Lung (tissue), 12 donors: ENCODE results near the gene ZNF670. TPM values are rescaled to one million over a fixed set of nuclear protein-coding genes. Genes with fewer than 3 reads are reported as not detected.
"Not testable (repeated sequence)": the region's sequence is repeated elsewhere in the genome, so short reads cannot be mapped to it uniquely, and the experiment has no call there.

Experiments
- ATAC-seq: fragments of 200-7000 bp; cut with Tn5 transposase; one replicate; pipeline ENCODE4 v1.9.1; 2020; ENCODE audit warnings: moderate number of reproducible peaks; ENCODE audit not compliant: insufficient read depth, low FRiP score
- DNase-seq, 3 donors: peaks; one replicate each; pipeline ENCODE4 v3.0.0-alpha.2; 2013 to 2017
- H3K27ac ChIP-seq, 2 donors: one replicate each; pipeline ENCODE4 v1.5.1; 2013; ENCODE audit warnings: mild to moderate bottlenecking in 2 of 2, moderate library complexity in 2 of 2, control low read depth in 1 of 2, inconsistent platforms in 1 of 2, low read depth in 1 of 2, low read length in 1 of 2
- H3K27me3 ChIP-seq, 3 donors: one replicate each; pipeline ENCODE4 v1.5.1; 2013; ENCODE audit warnings: low read length in 2 of 3; ENCODE audit not compliant: control insufficient read depth in 3 of 3, insufficient read depth in 3 of 3
- H3K36me3 ChIP-seq, 4 donors: one replicate each; pipeline ENCODE4 v1.5.1; 2013; ENCODE audit warnings: low read length in 4 of 4, mild to moderate bottlenecking in 1 of 4, moderate library complexity in 1 of 4; ENCODE audit not compliant: control insufficient read depth in 4 of 4, insufficient read depth in 4 of 4
- H3K4me1 ChIP-seq, 5 donors: one replicate each; pipeline ENCODE4 v1.5.1; 2013; ENCODE audit warnings: low read length in 5 of 5, mild to moderate bottlenecking in 2 of 5, moderate library complexity in 1 of 5; ENCODE audit not compliant: control insufficient read depth in 5 of 5, insufficient read depth in 5 of 5
- H3K4me3 ChIP-seq: one replicate; pipeline ENCODE4 v1.5.1; 2013; ENCODE audit warnings: mild to moderate bottlenecking, control low read depth, moderate library complexity
- H3K9ac ChIP-seq, 2 donors: one replicate each; pipeline ENCODE4 v1.5.1; 2013; ENCODE audit warnings: low read length in 2 of 2, control low read depth in 1 of 2; ENCODE audit not compliant: insufficient read depth in 1 of 2
- H3K9me3 ChIP-seq, 4 donors: one replicate each; pipeline ENCODE4 v1.5.1; 2013; ENCODE audit warnings: low read length in 3 of 4, mild to moderate bottlenecking in 1 of 4, moderate library complexity in 1 of 4; ENCODE audit not compliant: control insufficient read depth in 4 of 4, insufficient read depth in 3 of 4
- WGBS, 2 donors: extraction: QIAGEN DNeasy Blood & Tissue Kit; methylation state at CpG; one replicate each; pipeline ENCODE4 v1.1.7; 2013; 5-methylcytosine and 5-hydroxymethylcytosine counted together
- polyA plus RNA-seq, 2 donors: library from polyadenylated mRNA; stranded (reverse); fragments of 200-250 nt; gene quantifications; one replicate each; pipeline ENCODE4 v1.2.1, GENCODE V29; 2013
- total RNA-seq, 2 donors: library from RNA; depleted of rRNA in 1 of 2; stranded (reverse); fragments of >200 nt in 1 of 2; gene quantifications; one replicate each; pipeline ENCODE4 v1.2.1, GENCODE V29; 2014 to 2021
- TF ChIP-seq, protein P1 (sequence below): IDR thresholded peaks from 2 replicates; pipeline ENCODE4 v1.5.1; 2012; ENCODE audit warnings: mild to moderate bottlenecking; ENCODE audit errors: control extremely low read depth, extremely low read depth
- donor health status: control.
- donor health status: control.
- donor health status: Bipolar disorder and iron deficiency.
- donor health status: healthy.
- donor health status: DM: yes; HTN: yes; CAD: no.

Gene ZNF670
- total and polyA plus RNA-seq, 4 donors, result 1.0 to 4.6 (median 2.8) TPM

- peaks cover 2 to 34% (median 18%) of the 10 kb centered on the region in 4 donors for H3K9me3 ChIP-seq
Measured at GRCh38 chr1:247043406-247043805, 35.2 kb downstream of the ZNF670 start.

GRCh38 chr1:247037511-247038320 is 40.9 kb downstream of the ZNF670 start:
- TF ChIP-seq, protein P1, sequence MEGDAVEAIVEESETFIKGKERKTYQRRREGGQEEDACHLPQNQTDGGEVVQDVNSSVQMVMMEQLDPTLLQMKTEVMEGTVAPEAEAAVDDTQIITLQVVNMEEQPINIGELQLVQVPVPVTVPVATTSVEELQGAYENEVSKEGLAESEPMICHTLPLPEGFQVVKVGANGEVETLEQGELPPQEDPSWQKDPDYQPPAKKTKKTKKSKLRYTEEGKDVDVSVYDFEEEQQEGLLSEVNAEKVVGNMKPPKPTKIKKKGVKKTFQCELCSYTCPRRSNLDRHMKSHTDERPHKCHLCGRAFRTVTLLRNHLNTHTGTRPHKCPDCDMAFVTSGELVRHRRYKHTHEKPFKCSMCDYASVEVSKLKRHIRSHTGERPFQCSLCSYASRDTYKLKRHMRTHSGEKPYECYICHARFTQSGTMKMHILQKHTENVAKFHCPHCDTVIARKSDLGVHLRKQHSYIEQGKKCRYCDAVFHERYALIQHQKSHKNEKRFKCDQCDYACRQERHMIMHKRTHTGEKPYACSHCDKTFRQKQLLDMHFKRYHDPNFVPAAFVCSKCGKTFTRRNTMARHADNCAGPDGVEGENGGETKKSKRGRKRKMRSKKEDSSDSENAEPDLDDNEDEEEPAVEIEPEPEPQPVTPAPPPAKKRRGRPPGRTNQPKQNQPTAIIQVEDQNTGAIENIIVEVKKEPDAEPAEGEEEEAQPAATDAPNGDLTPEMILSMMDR, result no peak
- Histone ChIP-seq H3K9ac (no peak overlapping the region), H3K4me1 (no peaks in the 10 kb centered on the region), H3K4me3 (no peak overlapping the region), H3K27ac (no peak overlapping the region), H3K36me3 (peaks cover 4 to 34% (median 24%) of the 10 kb centered on the region in 4 donors), H3K27me3 (no peaks in the 10 kb centered on the region), H3K9me3 (peaks cover 15 to 37% (median 23%) of the 10 kb centered on the region in 4 donors)
- 96% methylated on average over 6 of the region's 6 CpGs for WGBS, 2 donors
- ATAC-seq, result no peak
- no peak for DNase-seq

More at GRCh38 chr1:247043406-247043805, 35.2 kb downstream of the ZNF670 start:
- TF ChIP-seq, protein P1, result no peak
- H3K9ac ChIP-seq, result no peak overlapping the region
- H3K4me1 ChIP-seq, result peaks cover 0 to 3% (median 0%) of the 10 kb centered on the region in 5 donors
- H3K4me3 ChIP-seq, result no peak overlapping the region
- no peaks in the 10 kb centered on the region for H3K27me3 ChIP-seq
- ATAC-seq (no peak), DNase-seq (no peak)
- H3K36me3 ChIP-seq, result peaks cover 0 to 3% (median 2%) of the 10 kb centered on the region in 4 donors
- 92 to 96% methylated on average over 5 of the region's 5 CpGs for WGBS, 2 donors
- H3K27ac ChIP-seq, result no peak overlapping the region

GRCh38 chr1:247032306-247032705 is 46.3 kb downstream of the ZNF670 start:
- not testable (repeated sequence) for DNase-seq, H3K4me3 ChIP-seq
- peaks cover 11 to 18% (median 18%) of the 10 kb centered on the region in 4 donors for H3K9me3 ChIP-seq

More at GRCh38 chr1:247032306-247032705, 46.3 kb downstream of the ZNF670 start:
- not testable (repeated sequence) for ATAC-seq, H3K4me1 ChIP-seq, H3K9ac ChIP-seq, H3K27me3 ChIP-seq, H3K27ac ChIP-seq
- 97 to 98% methylated on average over 9 to 26 of the region's 30 CpGs for WGBS, 2 donors
- peaks cover 2 to 21% (median 13%) of the 10 kb centered on the region in 4 donors for H3K36me3 ChIP-seq

Other genes starting within 250 kb of the ZNF670 start
- gene AHCTF1, start 146.9 kb downstream of the ZNF670 start, total RNA-seq, result 10 to 100 TPM; 31.1 to 44.3 TPM
- gene AHCTF1, start 146.9 kb downstream of the ZNF670 start, polyA plus RNA-seq, result 10 to 100 TPM in 1 of 2 donors, 1 to 10 TPM in 1; 7.9 to 13.3 TPM
- gene ZNF695, start 70.8 kb downstream of the ZNF670 start, total RNA-seq, result 1 to 10 TPM in 1 of 2 donors, under 1 TPM in 1; 0.61 to 1.4 TPM
- gene ZNF695, start 70.8 kb downstream of the ZNF670 start, polyA plus RNA-seq, result under 1 TPM in 1 of 2 donors, not detected in 1; 0.23 TPM
- 1 to 10 TPM; 6.4 to 7.5 TPM for gene ZNF669, start 25.5 kb upstream of the ZNF670 start, total RNA-seq
- gene ZNF669, start 25.5 kb upstream of the ZNF670 start, polyA plus RNA-seq, result 1 to 10 TPM; 4.5 to 4.7 TPM
- 10 to 100 TPM; 18.9 to 55.1 TPM for gene ZNF124, start 93.2 kb upstream of the ZNF670 start, total RNA-seq
- gene ZNF124, start 93.2 kb upstream of the ZNF670 start, polyA plus RNA-seq, result 1 to 10 TPM; 2.1 to 3.0 TPM
- gene VN1R5, start 177.3 kb upstream of the ZNF670 start, total RNA-seq, result not detected
- gene VN1R5, start 177.3 kb upstream of the ZNF670 start, polyA plus RNA-seq, result not detected